ENCODE data around the gene RPS19. TPM values are rescaled to one million over a fixed set of nuclear protein-coding genes. Genes with fewer than 3 reads are reported as not detected.
A peak's percentile ranks its signal among the peaks of the same experiment; 100 is the strongest.

Gene RPS19
- total RNA-seq, 2 donors from 2014 or later = 1,532 to 1,595 TPM

DNA sequence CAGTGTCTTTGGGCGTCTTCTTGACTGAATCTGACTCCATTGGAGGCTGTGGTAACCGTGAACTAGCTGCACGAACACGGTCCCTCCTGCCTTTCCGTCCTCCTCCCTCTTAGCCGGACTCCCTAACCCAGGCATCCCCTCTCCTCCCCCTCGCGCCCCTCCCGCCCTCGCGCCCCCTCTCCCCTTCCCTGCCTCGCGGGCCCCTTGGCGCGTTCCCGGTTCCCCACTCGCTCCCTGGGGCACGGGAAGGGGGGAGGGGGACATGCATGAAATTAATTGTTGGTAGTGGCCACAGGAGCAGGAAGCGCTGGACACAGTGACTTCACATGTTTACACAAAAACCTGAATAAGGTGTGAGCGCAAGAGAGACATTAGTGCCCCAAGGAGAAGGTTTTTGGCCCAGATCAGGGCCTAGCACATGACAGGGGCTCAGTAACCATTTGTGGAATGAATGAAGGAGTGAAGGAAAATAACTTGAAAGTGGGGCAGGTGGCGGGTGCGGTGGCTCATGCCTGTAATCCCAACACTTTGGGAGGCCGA lies 14.9 kb upstream of the RPS19 start:
- Mint-ChIP-seq H3K27me3 (peaks cover 4 to 10% of the 10 kb centered on the region in 2 donors), H3K4me1 (ENCODE audit: low read depth in 2 of 2) (no peaks in the 10 kb centered on the region), H3K9me3 (no peaks in the 10 kb centered on the region), H3K4me3 (no peak overlapping the region), H3K27ac (peak overlapping the region in 1 of 2 donors; percentile 27), H3K36me3 (no peaks in the 10 kb centered on the region)
- no peak for ATAC-seq
- no peak for DNase-seq (ENCODE audit: low spot score)

DNA sequence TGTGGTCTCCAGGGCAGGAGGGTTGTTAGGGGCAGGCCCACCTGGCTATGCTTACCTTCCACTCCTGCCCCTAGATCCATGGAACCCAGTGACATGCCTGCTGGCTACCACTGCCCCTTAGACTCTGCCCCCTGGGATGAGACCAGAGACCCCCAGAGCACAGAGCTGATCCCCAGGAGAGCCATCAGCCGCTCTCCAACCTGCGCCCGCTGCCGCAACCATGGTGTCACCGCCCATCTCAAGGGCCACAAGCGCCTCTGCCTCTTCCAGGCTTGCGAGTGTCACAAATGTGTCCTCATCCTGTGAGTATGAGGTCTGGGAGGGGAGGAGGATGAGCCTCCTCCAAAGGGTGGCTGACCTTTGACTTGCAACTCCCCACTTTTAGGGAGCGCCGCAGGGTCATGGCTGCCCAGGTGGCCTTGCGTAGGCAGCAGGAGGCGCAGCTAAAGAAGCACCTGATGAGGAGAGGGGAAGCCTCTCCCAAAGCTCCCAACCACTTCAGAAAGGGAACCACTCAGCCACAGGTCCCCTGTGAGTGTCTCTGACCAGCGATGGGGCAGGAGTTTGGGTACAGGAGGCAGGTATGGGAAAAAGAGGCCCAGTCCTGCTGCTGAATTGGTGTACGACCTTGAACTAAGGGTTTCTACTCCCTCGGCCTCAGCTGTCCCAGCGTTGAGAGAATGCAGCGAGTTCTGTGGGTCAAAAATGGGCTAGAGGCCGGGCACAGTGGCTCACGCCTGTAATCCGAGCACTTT lies 12.5 kb upstream of the RPS19 start:
- Mint-ChIP-seq H3K4me3 (no peak overlapping the region), H3K27ac (no peak overlapping the region), H3K27me3 (peaks cover 13 to 16% of the 10 kb centered on the region in 2 donors), H3K4me1 (ENCODE audit: low read depth in 2 of 2) (no peaks in the 10 kb centered on the region), H3K9me3 (no peaks in the 10 kb centered on the region), H3K36me3 (no peaks in the 10 kb centered on the region)
- ATAC-seq (peak in 1 of 2 donors; percentile 13), DNase-seq (ENCODE audit: low spot score) (no peak)

DNA sequence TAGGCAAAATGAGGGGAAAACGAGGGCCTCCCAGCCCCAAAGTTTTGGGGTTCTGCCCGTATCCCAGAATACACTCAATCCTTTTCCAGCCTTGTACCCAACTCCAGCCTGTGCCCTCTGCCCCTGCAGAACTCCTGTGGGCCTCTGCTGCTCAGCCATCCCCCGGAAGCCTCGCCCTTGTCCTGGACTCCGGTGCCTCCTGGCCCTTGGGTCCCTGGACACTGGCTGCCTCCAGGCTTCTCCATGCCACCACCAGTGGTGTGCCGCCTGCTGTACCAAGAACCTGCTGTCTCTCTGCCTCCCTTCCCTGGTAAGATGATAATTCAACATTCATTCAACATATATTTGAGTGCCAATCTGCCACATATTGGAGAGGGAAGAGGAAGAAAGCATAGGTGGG lies 11.4 kb upstream of the RPS19 start:
- Mint-ChIP-seq H3K27ac (no peak overlapping the region), H3K36me3 (no peaks in the 10 kb centered on the region), H3K9me3 (no peaks in the 10 kb centered on the region), H3K4me1 (ENCODE audit: low read depth in 2 of 2) (no peaks in the 10 kb centered on the region), H3K4me3 (no peak overlapping the region), H3K27me3 (peaks cover 13 to 14% of the 10 kb centered on the region in 2 donors)
- no peak for DNase-seq (ENCODE audit: low spot score)
- no peak for ATAC-seq

DNA sequence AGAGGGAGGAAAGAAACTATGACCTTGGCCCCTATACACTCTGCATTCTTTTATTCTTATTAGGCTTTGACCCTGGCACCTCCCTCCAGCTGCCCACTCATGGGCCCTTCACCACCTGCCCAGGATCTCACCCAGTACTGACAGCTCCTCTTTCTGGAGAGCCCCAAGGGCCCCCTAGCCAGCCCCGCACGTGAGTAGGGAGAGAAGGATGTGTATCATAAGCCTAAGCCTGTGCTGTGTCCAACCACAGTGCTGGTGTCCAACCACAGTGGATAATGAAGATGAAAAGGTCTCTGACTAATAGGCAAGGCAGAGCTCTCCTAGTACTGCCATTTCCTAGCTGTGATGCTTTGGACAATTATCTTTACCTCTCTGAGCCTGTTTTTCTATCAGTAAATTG lies 11.0 kb upstream of the RPS19 start:
- no peaks in the 10 kb centered on the region for H3K36me3 Mint-ChIP-seq
- no peak overlapping the region for H3K27ac Mint-ChIP-seq
- peaks cover 12 to 13% of the 10 kb centered on the region in 2 donors for H3K27me3 Mint-ChIP-seq
- ATAC-seq (no peak), DNase-seq (ENCODE audit: low spot score) (no peak)
- H3K4me3 Mint-ChIP-seq = no peak overlapping the region
- no peaks in the 10 kb centered on the region for H3K4me1 Mint-ChIP-seq (ENCODE audit: low read depth in 2 of 2)
- no peaks in the 10 kb centered on the region for H3K9me3 Mint-ChIP-seq

DNA sequence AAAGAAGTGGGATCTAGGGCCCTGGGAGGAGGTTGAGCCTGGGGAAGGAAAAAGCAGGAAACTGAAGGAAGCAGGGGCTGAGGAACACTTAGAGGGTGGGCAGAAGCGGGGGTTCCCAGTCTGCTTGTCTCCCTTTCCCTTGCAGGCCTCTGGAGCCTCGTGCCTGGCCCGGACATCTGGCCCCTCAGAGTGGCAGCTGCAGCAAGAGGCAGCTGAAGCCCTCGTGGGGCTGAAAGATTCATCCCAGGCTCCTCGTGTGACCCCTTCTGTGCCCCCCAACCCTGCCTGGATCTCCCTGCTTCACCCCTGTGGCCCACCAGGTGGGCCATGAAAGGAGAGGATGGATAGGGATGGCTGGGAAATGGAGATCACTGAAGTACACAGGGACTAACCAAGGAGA lies 9.7 kb upstream of the RPS19 start:
- H3K9me3 Mint-ChIP-seq = no peaks in the 10 kb centered on the region
- no peak overlapping the region for H3K27ac Mint-ChIP-seq
- no peaks in the 10 kb centered on the region for H3K36me3 Mint-ChIP-seq
- no peak overlapping the region for H3K4me3 Mint-ChIP-seq
- H3K27me3 Mint-ChIP-seq = peaks cover 12 to 13% of the 10 kb centered on the region in 2 donors
- DNase-seq (ENCODE audit: low spot score) = no peak
- no peaks in the 10 kb centered on the region for H3K4me1 Mint-ChIP-seq (ENCODE audit: low read depth in 2 of 2)
- no peak for ATAC-seq

DNA sequence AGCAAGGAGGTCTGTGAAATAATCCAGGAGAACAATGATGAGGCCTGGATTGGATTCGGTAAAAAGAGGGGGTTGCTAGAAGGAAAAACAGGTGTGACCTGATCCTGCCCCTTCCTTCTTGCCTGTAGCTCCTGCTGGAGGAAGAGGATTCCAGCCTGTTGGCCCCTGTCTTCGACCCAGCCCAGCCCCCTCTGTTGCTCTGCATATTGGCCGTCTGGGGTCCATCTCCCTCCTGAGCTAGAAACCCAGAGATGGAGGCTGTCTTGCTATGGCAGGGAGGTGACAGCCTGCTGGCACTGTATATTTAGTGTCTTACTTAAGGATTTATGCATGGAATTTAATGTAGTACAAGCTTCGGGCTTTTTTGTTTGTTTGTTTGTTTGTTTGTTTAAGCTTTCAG lies 8.6 kb upstream of the RPS19 start:
- Mint-ChIP-seq H3K4me1 (ENCODE audit: low read depth in 2 of 2) (no peaks in the 10 kb centered on the region), H3K4me3 (no peak overlapping the region), H3K9me3 (no peaks in the 10 kb centered on the region), H3K27ac (no peak overlapping the region), H3K27me3 (peaks cover 12 to 13% of the 10 kb centered on the region in 2 donors), H3K36me3 (no peaks in the 10 kb centered on the region)
- ATAC-seq (no peak), DNase-seq (ENCODE audit: low spot score) (no peak)

DNA sequence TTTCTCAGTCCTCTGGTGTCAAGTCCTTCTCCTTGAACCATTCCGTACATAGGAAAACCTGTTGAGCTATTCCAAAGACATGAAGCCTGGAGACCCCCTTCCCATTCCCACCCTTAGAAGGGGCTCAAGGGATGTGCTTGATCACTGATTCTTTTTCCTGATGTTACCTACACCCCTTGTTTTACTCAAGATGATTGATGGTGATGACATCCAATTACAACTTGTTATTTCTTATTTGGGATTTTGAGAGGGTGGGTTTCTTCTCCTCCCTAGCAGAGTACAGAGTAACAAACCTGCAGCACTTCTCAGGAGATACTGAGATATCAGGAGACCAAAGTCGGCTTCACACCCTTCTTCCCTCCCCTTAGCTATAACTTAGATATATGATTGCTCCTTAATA lies 6.7 kb upstream of the RPS19 start:
- ATAC-seq = no peak
- Mint-ChIP-seq H3K4me3 (no peak overlapping the region), H3K4me1 (ENCODE audit: low read depth in 2 of 2) (no peaks in the 10 kb centered on the region), H3K9me3 (no peaks in the 10 kb centered on the region), H3K36me3 (no peaks in the 10 kb centered on the region), H3K27ac (no peak overlapping the region), H3K27me3 (peaks cover 12 to 13% of the 10 kb centered on the region in 2 donors)
- no peak for DNase-seq (ENCODE audit: low spot score)

DNA sequence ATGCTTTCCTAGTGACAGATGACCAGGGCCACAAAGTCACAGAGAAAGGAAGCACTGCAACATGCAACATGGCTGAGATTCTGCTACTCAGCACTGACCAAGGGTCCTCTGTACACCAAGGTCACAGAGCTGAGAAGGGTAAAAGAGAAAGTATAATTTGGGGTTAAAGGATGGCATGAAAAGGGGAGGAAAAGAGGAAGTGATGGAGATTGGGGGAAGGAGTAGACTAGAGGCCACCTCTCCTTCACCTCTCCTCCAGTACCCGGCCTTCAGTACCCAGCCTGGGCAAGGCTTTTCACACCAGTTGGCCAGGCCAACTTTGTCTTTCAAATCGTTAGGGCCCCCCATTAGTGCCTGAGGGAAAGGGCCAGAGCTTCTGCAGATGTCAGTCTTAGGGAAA lies 6.3 kb upstream of the RPS19 start:
- ATAC-seq = no peak
- Mint-ChIP-seq H3K9me3 (no peaks in the 10 kb centered on the region), H3K36me3 (no peaks in the 10 kb centered on the region), H3K27me3 (peaks cover 12 to 13% of the 10 kb centered on the region in 2 donors), H3K4me3 (no peak overlapping the region), H3K27ac (no peak overlapping the region), H3K4me1 (ENCODE audit: low read depth in 2 of 2) (no peaks in the 10 kb centered on the region)
- no peak for DNase-seq (ENCODE audit: low spot score)

DNA sequence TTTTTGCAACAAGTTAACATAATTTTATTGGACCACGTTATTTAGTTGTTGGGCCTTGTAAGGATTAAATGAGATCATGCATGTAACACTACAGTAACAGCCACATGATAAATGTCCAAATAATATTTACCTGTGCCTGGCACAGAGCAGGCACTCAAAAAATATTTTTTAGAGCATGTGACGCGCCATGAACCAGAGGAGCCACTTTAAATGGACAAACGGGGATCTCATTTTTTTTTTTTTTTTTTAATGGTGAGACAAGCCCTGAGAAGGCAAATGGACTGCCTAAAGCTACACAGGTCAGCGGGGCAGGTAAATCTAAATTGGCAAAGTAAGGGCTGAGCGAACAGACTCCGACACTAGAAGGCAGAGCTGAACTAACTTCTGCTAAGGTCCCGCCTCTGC lies 840 bp upstream of the RPS19 start:
- Mint-ChIP-seq H3K27ac (peak overlapping the region; percentile 93 to 98), H3K4me3 (peak overlapping the region; percentile 94), H3K9me3 (no peaks in the 10 kb centered on the region), H3K27me3 (no peaks in the 10 kb centered on the region), H3K4me1 (ENCODE audit: low read depth in 2 of 2) (peaks cover 32 to 44% of the 10 kb centered on the region in 2 donors), H3K36me3 (peaks cover 22% of the 10 kb centered on the region)
- DNase-seq (ENCODE audit: low spot score) (no peak), ATAC-seq (no peak)

DNA sequence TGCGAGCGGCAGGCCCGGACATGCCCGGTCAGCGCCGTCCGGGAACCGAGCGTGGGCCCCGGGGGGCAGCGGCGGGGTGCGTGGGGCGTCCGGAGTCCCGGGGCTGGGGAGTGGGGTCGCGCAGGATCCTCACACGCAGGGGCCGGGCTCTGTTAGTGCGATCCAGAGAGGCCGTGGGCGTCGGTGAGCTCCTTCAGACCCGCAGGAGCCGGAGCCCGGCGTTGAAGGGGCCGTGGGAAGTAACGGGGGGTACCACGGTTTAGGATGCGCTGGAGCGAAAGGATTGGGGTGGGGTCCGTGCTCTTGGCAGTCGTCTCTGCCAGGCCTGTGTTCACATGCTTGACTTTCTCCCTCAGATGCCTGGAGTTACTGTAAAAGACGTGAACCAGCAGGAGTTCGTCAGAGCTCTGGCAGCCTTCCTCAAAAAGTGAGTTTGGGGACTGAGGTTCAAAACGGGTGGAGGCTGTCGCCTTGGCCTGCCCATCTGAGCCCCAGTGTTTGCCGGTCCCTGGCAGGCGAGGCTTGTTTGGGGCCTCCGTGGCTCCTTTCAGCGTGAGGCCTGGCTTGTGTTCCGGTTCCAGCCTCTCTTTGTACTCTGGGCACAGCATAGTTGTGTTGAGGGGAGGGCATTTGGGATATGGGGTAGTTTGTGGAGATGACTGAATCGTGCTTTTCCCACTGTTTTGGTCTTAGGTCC lies 512 bp downstream of the RPS19 start:
- Mint-ChIP-seq H3K9me3 (no peaks in the 10 kb centered on the region), H3K36me3 (peaks cover 22% of the 10 kb centered on the region), H3K27ac (peak overlapping the region; percentile 93 to 98), H3K4me1 (ENCODE audit: low read depth in 2 of 2) (peaks cover 35 to 49% of the 10 kb centered on the region in 2 donors), H3K27me3 (no peaks in the 10 kb centered on the region), H3K4me3 (peak overlapping the region; percentile 94)
- ATAC-seq (no peak), DNase-seq (ENCODE audit: low spot score) (peak; percentile 60)

DNA sequence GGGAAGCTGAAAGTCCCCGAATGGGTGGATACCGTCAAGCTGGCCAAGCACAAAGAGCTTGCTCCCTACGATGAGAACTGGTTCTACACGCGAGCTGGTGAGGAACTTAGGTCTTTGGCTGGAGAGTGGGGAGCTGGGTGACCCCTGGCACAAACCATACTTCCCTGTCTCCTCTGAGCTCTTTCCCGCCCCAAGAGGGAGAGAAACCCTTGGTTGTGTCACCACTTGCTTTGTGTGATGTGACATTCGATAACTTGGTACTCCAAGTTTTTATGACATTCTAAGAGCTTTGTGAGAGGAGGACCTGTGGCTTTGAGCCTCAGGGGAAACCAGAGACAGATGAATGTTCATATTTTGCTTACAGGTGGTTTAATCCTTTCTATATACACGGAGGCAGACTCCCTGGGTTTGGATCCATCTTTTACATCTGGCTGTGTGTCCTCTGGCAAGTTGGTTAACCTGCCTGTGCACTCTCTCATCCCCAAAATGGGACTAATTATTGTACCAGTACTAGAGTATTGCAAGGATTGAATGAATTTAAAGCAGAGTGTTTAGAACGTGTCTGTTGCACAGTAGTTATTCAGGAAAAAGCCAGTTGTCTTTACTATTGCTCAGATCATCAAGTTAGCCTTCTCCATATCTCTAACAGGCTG lies 1.2 kb downstream of the RPS19 start:
- Mint-ChIP-seq H3K9me3 (no peaks in the 10 kb centered on the region), H3K27ac (peak overlapping the region; percentile 93 to 98), H3K27me3 (no peaks in the 10 kb centered on the region), H3K4me3 (peak overlapping the region; percentile 94), H3K36me3 (peaks cover 22% of the 10 kb centered on the region), H3K4me1 (ENCODE audit: low read depth in 2 of 2) (peaks cover 38 to 52% of the 10 kb centered on the region in 2 donors)
- peak; percentile 20 for DNase-seq (ENCODE audit: low spot score)
- ATAC-seq = no peak

DNA sequence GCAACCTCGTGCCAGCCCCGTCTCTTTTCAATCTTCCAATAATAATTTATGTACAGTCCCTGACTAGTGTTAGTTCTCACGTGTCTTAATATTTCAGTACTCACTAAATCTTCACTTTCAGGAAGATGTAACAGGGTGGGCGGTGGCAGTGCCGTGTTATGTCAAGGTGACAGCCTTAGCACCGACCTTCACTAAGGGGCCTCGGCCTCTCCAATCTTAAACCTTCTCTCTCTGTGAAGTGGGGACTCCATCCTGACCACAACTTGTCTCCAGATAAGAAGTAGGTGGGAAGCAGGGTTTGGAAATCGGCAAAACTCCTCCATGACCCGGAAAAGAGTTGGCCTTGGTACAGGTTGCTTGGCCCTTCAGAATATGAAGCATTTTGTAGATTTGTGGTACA lies 1.8 kb downstream of the RPS19 start:
- peak overlapping the region; percentile 94 for H3K4me3 Mint-ChIP-seq
- H3K27me3 Mint-ChIP-seq = no peaks in the 10 kb centered on the region
- H3K4me1 Mint-ChIP-seq (ENCODE audit: low read depth in 2 of 2) = peaks cover 40 to 55% of the 10 kb centered on the region in 2 donors
- H3K9me3 Mint-ChIP-seq = no peaks in the 10 kb centered on the region
- H3K36me3 Mint-ChIP-seq = peaks cover 22% of the 10 kb centered on the region
- peak overlapping the region; percentile 93 to 98 for H3K27ac Mint-ChIP-seq
- DNase-seq (ENCODE audit: low spot score) (no peak), ATAC-seq (no peak)

DNA sequence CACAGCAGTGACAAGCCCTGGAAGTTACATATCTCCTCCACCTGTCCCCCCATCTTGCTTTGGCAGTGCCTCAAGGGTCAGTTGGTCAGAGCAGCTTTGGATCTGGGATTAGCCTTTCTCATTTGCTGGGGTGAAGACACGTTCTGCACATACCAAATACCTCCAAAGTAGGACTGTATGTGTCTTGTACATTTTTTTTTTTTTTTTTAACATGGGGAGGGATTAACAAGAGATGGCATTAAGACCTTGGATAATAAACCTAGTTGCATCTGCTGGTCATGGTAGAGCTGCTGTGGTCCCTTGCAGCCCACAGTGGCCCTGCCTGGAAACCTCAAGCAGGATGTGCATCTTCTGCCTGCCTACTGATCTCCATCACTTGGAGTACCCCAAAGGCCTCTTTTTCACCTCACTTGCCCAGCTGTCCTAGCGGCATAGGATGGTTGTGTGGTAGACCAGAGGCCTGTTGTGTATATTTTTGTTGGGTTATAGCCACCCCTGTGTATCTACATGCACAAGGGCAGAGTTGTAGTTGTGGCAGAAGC lies 2.5 kb downstream of the RPS19 start:
- ATAC-seq (no peak), DNase-seq (ENCODE audit: low spot score) (peak; percentile 44)
- peak overlapping the region; percentile 94 for H3K4me3 Mint-ChIP-seq
- peak overlapping the region in 1 of 2 donors; percentile 93 for H3K27ac Mint-ChIP-seq
- H3K4me1 Mint-ChIP-seq (ENCODE audit: low read depth in 2 of 2) = peaks cover 40 to 55% of the 10 kb centered on the region in 2 donors
- no peaks in the 10 kb centered on the region for H3K27me3 Mint-ChIP-seq
- H3K36me3 Mint-ChIP-seq = peaks cover 22% of the 10 kb centered on the region
- no peaks in the 10 kb centered on the region for H3K9me3 Mint-ChIP-seq

All from natural killer cell treated with Interleukin-12 subunit alpha and Interleukin-12 subunit beta and Interleukin-15 and Interleukin-18, amount 100 ng/mL, for 72 hours (primary cell).